ENCODE measurements around the gene MAP1LC3C. TPM values are rescaled to one million over a fixed set of nuclear protein-coding genes. Genes with fewer than 3 reads are reported as not detected.

MAP1LC3C gene
- total RNA-seq, 1 donor from 2014 or later = not detected

DNA sequence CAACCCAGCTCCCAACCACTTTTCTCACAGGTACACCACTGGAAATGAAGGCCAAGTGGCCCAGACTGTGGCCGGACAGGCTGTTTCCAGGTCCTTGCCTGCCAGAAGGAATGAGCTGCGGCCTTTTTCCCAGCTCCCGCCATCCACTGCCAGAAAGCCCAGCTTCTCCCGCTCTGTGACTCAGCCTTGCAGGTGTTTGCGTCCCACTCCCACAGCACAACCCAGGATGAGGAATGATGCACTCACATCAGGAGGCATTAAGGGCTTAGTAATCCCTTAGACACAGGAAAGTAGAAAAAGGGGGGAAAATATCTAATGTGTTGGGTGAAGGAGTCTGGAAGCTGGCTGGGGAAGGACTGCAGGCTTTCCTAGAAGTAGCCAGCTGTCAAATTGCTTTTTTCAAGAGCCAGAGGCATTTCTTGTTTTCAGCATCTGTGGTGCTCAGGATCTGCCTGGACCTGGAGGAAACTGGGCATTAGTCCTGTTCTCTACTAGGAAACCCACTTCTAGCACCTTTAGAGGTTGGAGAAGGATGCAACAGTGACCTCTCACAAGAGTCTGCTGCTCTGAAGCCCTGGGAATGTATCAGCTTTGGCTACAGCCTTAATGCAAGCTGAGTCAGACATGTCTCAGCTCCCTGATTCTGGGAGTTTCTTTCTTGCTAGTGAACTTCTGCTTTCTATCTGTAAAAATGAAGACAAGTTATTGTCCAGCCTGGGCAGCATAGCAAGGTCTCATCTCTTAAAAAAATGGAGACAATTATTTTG, 13.2 kb upstream of the MAP1LC3C start:
- Mint-ChIP-seq H3K9me3 (no peaks in the 10 kb centered on the region), H3K4me3 (no peak overlapping the region), H3K27ac (no peak overlapping the region), H3K4me1 (no peaks in the 10 kb centered on the region), H3K27me3 (peaks cover 15% of the 10 kb centered on the region), H3K36me3 (ENCODE audit: low read depth) (no peaks in the 10 kb centered on the region)
- ChIA-PET POLR2A (interaction anchor here (0.7 kb wide), 1 partner anchor 12 kb away, joined by 3 read pairs; no protein-coding TSS in a partner anchor), CTCF (interaction anchor here (1.2 kb wide), 1 partner anchor 401 kb away, joined by 3 read pairs; no protein-coding TSS in a partner anchor)
- no peak for ATAC-seq (ENCODE audit: low read depth)
- DNase-seq = no peak
- intact Hi-C loops (cut with micrococcal nuclease) = loop anchor here (10.0 kb wide), 2 partner anchors 177 to 1313 kb away; no protein-coding TSS in a partner anchor
- TF ChIP-seq, protein P1, sequence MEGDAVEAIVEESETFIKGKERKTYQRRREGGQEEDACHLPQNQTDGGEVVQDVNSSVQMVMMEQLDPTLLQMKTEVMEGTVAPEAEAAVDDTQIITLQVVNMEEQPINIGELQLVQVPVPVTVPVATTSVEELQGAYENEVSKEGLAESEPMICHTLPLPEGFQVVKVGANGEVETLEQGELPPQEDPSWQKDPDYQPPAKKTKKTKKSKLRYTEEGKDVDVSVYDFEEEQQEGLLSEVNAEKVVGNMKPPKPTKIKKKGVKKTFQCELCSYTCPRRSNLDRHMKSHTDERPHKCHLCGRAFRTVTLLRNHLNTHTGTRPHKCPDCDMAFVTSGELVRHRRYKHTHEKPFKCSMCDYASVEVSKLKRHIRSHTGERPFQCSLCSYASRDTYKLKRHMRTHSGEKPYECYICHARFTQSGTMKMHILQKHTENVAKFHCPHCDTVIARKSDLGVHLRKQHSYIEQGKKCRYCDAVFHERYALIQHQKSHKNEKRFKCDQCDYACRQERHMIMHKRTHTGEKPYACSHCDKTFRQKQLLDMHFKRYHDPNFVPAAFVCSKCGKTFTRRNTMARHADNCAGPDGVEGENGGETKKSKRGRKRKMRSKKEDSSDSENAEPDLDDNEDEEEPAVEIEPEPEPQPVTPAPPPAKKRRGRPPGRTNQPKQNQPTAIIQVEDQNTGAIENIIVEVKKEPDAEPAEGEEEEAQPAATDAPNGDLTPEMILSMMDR (IDR thresholded peaks at IDR 0.05) = no peak

DNA sequence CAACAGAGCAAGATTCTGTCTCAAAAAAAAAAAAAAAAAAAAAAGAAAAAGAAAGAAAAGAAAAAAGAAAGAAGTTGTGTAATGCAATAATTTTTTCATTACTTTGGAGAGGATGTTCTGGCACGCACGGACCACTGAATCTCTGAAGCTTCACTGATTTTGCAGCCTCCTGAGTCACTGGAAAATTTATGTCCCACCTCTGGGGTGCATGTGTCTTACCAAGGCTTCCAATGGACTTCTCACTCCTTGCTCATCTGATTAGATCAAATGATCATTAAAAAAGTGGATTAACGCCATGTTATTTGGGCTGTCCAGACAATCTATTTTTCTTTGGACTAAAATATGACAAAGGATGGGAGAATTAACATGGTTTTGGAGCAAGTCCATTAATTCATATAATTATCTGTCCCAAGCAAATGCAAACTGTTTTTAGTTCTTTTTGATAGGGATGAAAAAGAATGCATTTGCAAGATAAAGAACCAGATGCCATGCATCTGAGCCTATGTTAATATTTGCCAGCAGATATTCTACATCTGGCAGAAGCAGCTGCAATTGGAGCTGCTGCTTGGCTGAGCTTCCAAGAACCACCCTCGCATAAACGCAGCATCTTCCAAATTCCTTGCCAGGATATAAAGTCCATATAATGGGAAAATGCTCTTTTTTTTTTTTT, 10.1 kb upstream of the MAP1LC3C start:
- POLR2A ChIA-PET = no interaction called here
- TF ChIP-seq, protein P1 (IDR thresholded peaks at IDR 0.05) = no peak

DNA sequence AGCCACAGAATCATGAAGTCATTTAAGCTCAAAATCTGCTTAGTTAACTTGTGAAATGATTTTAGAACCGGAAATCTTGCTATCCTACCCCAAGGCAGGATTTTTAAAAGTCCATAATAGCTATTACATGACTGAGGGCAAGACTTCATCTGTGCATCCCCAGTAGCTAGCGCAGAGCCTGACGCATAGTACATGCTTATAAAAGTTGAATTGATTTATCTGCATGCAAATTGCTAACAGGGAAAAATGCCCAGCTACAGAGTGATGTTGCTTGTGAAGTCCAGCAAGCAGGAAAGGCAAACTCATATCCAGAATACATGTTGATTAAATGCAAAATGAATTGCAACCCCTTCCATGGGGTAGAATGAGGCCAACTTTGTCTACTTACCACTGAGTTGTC, 8.1 kb upstream of the MAP1LC3C start:
- ChIA-PET CTCF (interaction anchor here (0.7 to 2.1 kb wide), 2 partner anchors 9 to 477 kb away, joined by 3 to 13 read pairs; partner anchors contain the start of gene MAP1LC3C), POLR2A (no interaction called here)
- H3K36me3 Mint-ChIP-seq (ENCODE audit: low read depth) = no peaks in the 10 kb centered on the region
- H3K27ac Mint-ChIP-seq = no peak overlapping the region
- H3K4me3 Mint-ChIP-seq = no peak overlapping the region
- H3K9me3 Mint-ChIP-seq = no peaks in the 10 kb centered on the region
- no peaks in the 10 kb centered on the region for H3K4me1 Mint-ChIP-seq
- H3K27me3 Mint-ChIP-seq = peaks cover 15% of the 10 kb centered on the region
- DNase-seq (no peak), ATAC-seq (ENCODE audit: low read depth) (no peak)
- TF ChIP-seq, protein P1 (IDR thresholded peaks at IDR 0.05) = no peak
- intact Hi-C loops (cut with micrococcal nuclease) = no loop called here

More for the DNA sequence above, 10.1 kb upstream of the MAP1LC3C start:
- Mint-ChIP-seq H3K36me3 (ENCODE audit: low read depth) (no peaks in the 10 kb centered on the region), H3K4me1 (no peaks in the 10 kb centered on the region), H3K9me3 (no peaks in the 10 kb centered on the region), H3K27ac (no peak overlapping the region), H3K27me3 (peaks cover 15% of the 10 kb centered on the region), H3K4me3 (no peak overlapping the region)
- DNase-seq (no peak), ATAC-seq (ENCODE audit: low read depth) (no peak)
- intact Hi-C loops (cut with micrococcal nuclease) = no loop called here
- CTCF ChIA-PET = interaction anchor here (0.7 to 1.1 kb wide), 2 partner anchors 11 to 114 kb away, joined by 3 read pairs; no protein-coding TSS in a partner anchor

DNA sequence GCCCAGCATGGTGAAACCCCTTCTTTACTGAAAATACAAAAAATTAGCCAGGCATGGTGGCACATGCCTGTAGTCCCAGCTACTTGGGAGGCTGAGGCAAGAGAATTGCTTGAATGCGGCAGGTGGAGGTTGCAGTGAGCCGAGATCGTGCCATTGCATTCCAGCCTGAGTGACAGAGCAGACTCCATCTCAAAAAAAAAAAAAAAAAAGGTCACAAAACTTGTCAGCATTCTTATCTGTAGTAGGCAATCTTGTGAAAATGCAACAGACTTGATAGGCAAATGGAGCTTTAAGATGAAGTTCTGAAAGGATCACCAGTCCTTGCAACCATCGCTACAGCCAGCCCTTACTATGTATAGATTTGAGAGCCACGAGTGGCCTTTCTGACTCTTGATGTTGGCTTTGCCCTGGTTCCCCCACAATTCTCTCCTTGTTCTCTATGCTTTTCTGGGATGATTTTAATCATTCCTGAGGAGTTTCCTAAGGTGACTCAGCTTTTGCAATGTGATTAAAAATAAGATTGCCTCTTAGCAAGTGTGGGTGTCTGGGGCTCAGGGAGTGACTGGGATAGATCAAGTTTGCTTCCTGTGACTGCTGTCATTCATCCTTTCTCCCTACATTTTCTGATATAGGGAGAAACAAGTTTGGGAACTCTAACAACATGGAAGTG, 7.1 kb upstream of the MAP1LC3C start:
- Mint-ChIP-seq H3K4me3 (no peak overlapping the region), H3K27ac (no peak overlapping the region), H3K27me3 (peaks cover 15% of the 10 kb centered on the region), H3K36me3 (ENCODE audit: low read depth) (no peaks in the 10 kb centered on the region), H3K4me1 (no peaks in the 10 kb centered on the region), H3K9me3 (no peaks in the 10 kb centered on the region)
- ATAC-seq (ENCODE audit: low read depth) (no peak), DNase-seq (no peak)
- intact Hi-C loops (cut with micrococcal nuclease) = no loop called here
- ChIA-PET POLR2A (interaction anchor here (0.7 kb wide), 1 partner anchor 367 kb away, joined by 10 read pairs; no protein-coding TSS in a partner anchor), CTCF (interaction anchor here (0.7 to 2.1 kb wide), 2 partner anchors 8 to 476 kb away, joined by 3 to 13 read pairs; partner anchors contain the start of gene MAP1LC3C)
- TF ChIP-seq, protein P1 (IDR thresholded peaks at IDR 0.05) = no peak

All from activated B cell treated with CpG ODN at 0.5 μM for 24 hours (primary cell).